ENCODE results near the gene CRHR2. TPM values are rescaled to one million over a fixed set of nuclear protein-coding genes. Genes with fewer than 3 reads are reported as not detected.

Gene CRHR2
- total and polyA plus RNA-seq, 2 of the 13 experiments (the other 11 are each of a cell fraction or from before 2014, with no cell fraction given) = not detected

- TF ChIP-seq IRF9 (CRISPR knock-in tag; IDR thresholded peaks at IDR 0.05; ENCODE audit: borderline replicate concordance) (0 out of 2 replicates have a peak, but pooled peaks have one; percentile 32), ZNF616 (CRISPR knock-in tag; IDR thresholded peaks at IDR 0.05; ENCODE audit: low read depth) (no peak), LCORL (IDR thresholded peaks at IDR 0.05) (no peak), LCORL (CRISPR knock-in tag; IDR thresholded peaks at IDR 0.05) (no peak), NCOA2 (CRISPR knock-in tag; IDR thresholded peaks at IDR 0.05) (no peak), MXI1 (IDR thresholded peaks at IDR 0.05; ENCODE audit: borderline replicate concordance, low read depth, low read length) (no peak), TERF1 (CRISPR knock-in tag; IDR thresholded peaks at IDR 0.05) (no peak), ESRRA (CRISPR knock-in tag; IDR thresholded peaks at IDR 0.05; ENCODE audit: low read depth) (peak; percentile 70; the same call in 1 of the 2 replicates), TEAD3 (CRISPR knock-in tag; optimal IDR thresholded peaks at IDR 0.05; ENCODE audit: borderline replicate concordance) (peak; percentile 45), SALL1 (CRISPR knock-in tag; IDR thresholded peaks at IDR 0.05) (0 out of 2 replicates have a peak, but pooled peaks have one; percentile 30), ZNF646 (CRISPR knock-in tag; IDR thresholded peaks at IDR 0.05) (no peak)
Observed at GRCh38 chr7:30694218-30694745, 12.0 kb upstream of the CRHR2 start (continued).
